ENCODE measurements around the gene NECAB3. TPM values are rescaled to one million over a fixed set of nuclear protein-coding genes. Genes with fewer than 3 reads are reported as not detected.
A peak's percentile ranks its signal among the peaks of the same experiment; 100 is the strongest.

Gene NECAB3
- total RNA-seq, 1 donor from 2014 or later = 19.5 TPM

GRCh38 chr20:33673410-33674293 lies 576 bp downstream of the NECAB3 start:
- H3K4me2 ChIP-seq (ENCODE audit: low read length) = peak overlapping the region; percentile 99
- TF ChIP-seq CTCF (IDR thresholded peaks at IDR 0.05; ENCODE audit: insufficient read depth, low read depth, low read length) = no peak
- TF ChIP-seq EZH2 (IDR thresholded peaks at IDR 0.05; ENCODE audit: insufficient read depth, low read length) = no peak
- no peaks in the 10 kb centered on the region for H3K9me3 ChIP-seq (ENCODE audit: insufficient read depth, low read depth, low read length)
- no peak for FAIRE-seq
- H3K4me1 ChIP-seq (ENCODE audit: insufficient read depth, low read length) = peaks cover 39% of the 10 kb centered on the region
- no peak overlapping the region for H3K27ac Mint-ChIP-seq (ENCODE audit: unreplicated experiment)
- no peak overlapping the region for H3K27ac ChIP-seq (ENCODE audit: low read depth, low read length)
- peak overlapping the region; percentile 73 for H2AFZ ChIP-seq (ENCODE audit: low read depth, low read length)
- H3K27me3 ChIP-seq (ENCODE audit: insufficient read depth, low read length) = no peaks in the 10 kb centered on the region
- peak overlapping the region; percentile 75 for H3K4me3 ChIP-seq (ENCODE audit: insufficient read depth, low read depth, low read length)
- H3K4me1 Mint-ChIP-seq (ENCODE audit: low read depth, unreplicated experiment) = peaks cover 8% of the 10 kb centered on the region
- peaks cover 2% of the 10 kb centered on the region for H3K79me2 ChIP-seq (ENCODE audit: insufficient read depth, low read length)
- H3K27me3 Mint-ChIP-seq (ENCODE audit: low read depth, unreplicated experiment) = peaks cover 2% of the 10 kb centered on the region
- no peak for DNase-seq (ENCODE audit: low read depth)
- peaks cover 22% of the 10 kb centered on the region for H3K36me3 Mint-ChIP-seq (ENCODE audit: low read depth, unreplicated experiment)
- H4K20me1 ChIP-seq (ENCODE audit: insufficient read depth, low read length) = peaks cover 43% of the 10 kb centered on the region
- peak overlapping the region; percentile 93 for H3K4me3 Mint-ChIP-seq (ENCODE audit: unreplicated experiment)
- H3K36me3 ChIP-seq (ENCODE audit: insufficient read depth, low read length) = no peaks in the 10 kb centered on the region
- peak overlapping the region; percentile 83 for H3K9ac ChIP-seq (ENCODE audit: low read length)
- H3K9me3 Mint-ChIP-seq (ENCODE audit: unreplicated experiment) = no peaks in the 10 kb centered on the region

DNA sequence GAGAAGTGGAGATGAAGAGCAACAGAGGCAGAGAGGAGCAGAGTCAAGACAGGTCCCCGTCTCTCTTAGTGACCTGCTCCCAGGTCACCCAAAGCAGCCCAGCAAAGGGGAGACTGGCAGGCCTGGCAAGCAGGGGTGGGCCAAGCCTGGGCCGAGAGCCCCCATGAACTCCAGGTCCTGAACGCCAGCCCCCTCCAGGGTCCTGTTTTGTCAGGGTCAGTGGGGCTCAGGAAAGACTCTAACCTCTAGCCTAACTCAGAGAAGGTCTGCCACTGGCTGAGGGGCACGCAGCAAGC lies 1.2 kb downstream of the NECAB3 start:
- Histone ChIP-seq H3K4me2 (ENCODE audit: low read length) (peak overlapping the region; percentile 99), H3K4me1 (ENCODE audit: insufficient read depth, low read length) (peaks cover 42% of the 10 kb centered on the region), H3K27me3 (ENCODE audit: insufficient read depth, low read length) (no peaks in the 10 kb centered on the region), H3K36me3 (ENCODE audit: insufficient read depth, low read length) (no peaks in the 10 kb centered on the region), H3K79me2 (ENCODE audit: insufficient read depth, low read length) (peaks cover 2% of the 10 kb centered on the region), H3K9me3 (ENCODE audit: insufficient read depth, low read depth, low read length) (no peaks in the 10 kb centered on the region), H3K9ac (ENCODE audit: low read length) (peak overlapping the region; percentile 83), H4K20me1 (ENCODE audit: insufficient read depth, low read length) (peaks cover 49% of the 10 kb centered on the region), H2AFZ (ENCODE audit: low read depth, low read length) (no peak overlapping the region), H3K4me3 (ENCODE audit: insufficient read depth, low read depth, low read length) (peak overlapping the region; percentile 75), H3K27ac (ENCODE audit: low read depth, low read length) (no peak overlapping the region)
- peak overlapping the region; percentile 93 for H3K4me3 Mint-ChIP-seq (ENCODE audit: unreplicated experiment)
- no peaks in the 10 kb centered on the region for H3K9me3 Mint-ChIP-seq (ENCODE audit: unreplicated experiment)
- no peak for DNase-seq (ENCODE audit: low read depth)
- peaks cover 26% of the 10 kb centered on the region for H3K36me3 Mint-ChIP-seq (ENCODE audit: low read depth, unreplicated experiment)
- H3K27me3 Mint-ChIP-seq (ENCODE audit: low read depth, unreplicated experiment) = peaks cover 2% of the 10 kb centered on the region
- H3K27ac Mint-ChIP-seq (ENCODE audit: unreplicated experiment) = peak overlapping the region; percentile 44
- no peak for TF ChIP-seq EZH2 (IDR thresholded peaks at IDR 0.05; ENCODE audit: insufficient read depth, low read length)
- no peak for TF ChIP-seq CTCF (IDR thresholded peaks at IDR 0.05; ENCODE audit: insufficient read depth, low read depth, low read length)
- peaks cover 8% of the 10 kb centered on the region for H3K4me1 Mint-ChIP-seq (ENCODE audit: low read depth, unreplicated experiment)
- FAIRE-seq = no peak
